CD8-positive, alpha-beta memory T cell (primary cell): ENCODE measurements around the gene UBE2G2. TPM values are rescaled to one million over a fixed set of nuclear protein-coding genes. Genes with fewer than 3 reads are reported as not detected.

Experiments
- CTCF ChIA-PET: fragments of 350-600 bp; sonication (Branson Sonifier 250); formaldehyde crosslinking; loops from one replicate; lab custom pipeline; 2021; ENCODE audit warnings: antibody characterized with exemption; lab: Charles Lee
- POLR2A ChIA-PET: fragments of 350-600 bp; sonication (Branson Sonifier 250); formaldehyde crosslinking; loops from one replicate; lab custom pipeline; 2021; ENCODE audit warnings: antibody characterized with exemption; lab: Charles Lee
- DNase-seq, 5 donors: peaks; one replicate each; pipeline versions ENCODE4 v3.0.0 to v3.0.0-alpha.2; 2020 to 2022; ENCODE audit warnings: mixed read lengths in 1 of 5
- H3K27ac ChIP-seq: one replicate; pipeline ENCODE4 v1.7.0; 2013; ENCODE audit warnings: low read depth, mild to moderate bottlenecking, low read length, moderate library complexity
- H3K27me3 ChIP-seq: 2 replicates; pipeline ENCODE4 v1.7.0; 2013; ENCODE audit warnings: low read length, mild to moderate bottlenecking; ENCODE audit not compliant: insufficient read depth, poor library complexity, severe bottlenecking
- H3K36me3 ChIP-seq: 2 replicates; pipeline ENCODE4 v1.7.0; 2013; ENCODE audit warnings: mild to moderate bottlenecking, low read length, moderate library complexity; ENCODE audit not compliant: insufficient read depth
- H3K4me1 ChIP-seq: 2 replicates; pipeline ENCODE4 v1.7.0; 2013; ENCODE audit warnings: mild to moderate bottlenecking, low read length, moderate library complexity; ENCODE audit not compliant: insufficient read depth
- H3K4me3 ChIP-seq: 2 replicates; pipeline ENCODE4 v1.7.0; 2013; ENCODE audit warnings: mild to moderate bottlenecking, low read length
- H3K9me3 ChIP-seq: 2 replicates; pipeline ENCODE4 v1.7.0; 2013; ENCODE audit warnings: mild to moderate bottlenecking, low read length
- H3K27ac Mint-ChIP-seq, 8 donors: one replicate each; pipeline ENCODE4 v1.8.0; 2020 to 2021; ENCODE audit warnings: mixed read lengths in 8 of 8, mild to moderate bottlenecking in 6 of 8, inconsistent platforms in 3 of 8, moderate library complexity in 3 of 8
- H3K27me3 Mint-ChIP-seq, 2 donors: one replicate each; pipeline ENCODE4 v1.8.0; 2020 to 2021; ENCODE audit warnings: mixed read lengths in 2 of 2, mild to moderate bottlenecking in 1 of 2, moderate library complexity in 1 of 2
- H3K36me3 Mint-ChIP-seq, 3 donors: one replicate each; pipeline ENCODE4 v1.8.0; 2020 to 2021; ENCODE audit warnings: mixed read lengths in 3 of 3, inconsistent platforms in 1 of 3, mild to moderate bottlenecking in 1 of 3
- H3K4me1 Mint-ChIP-seq, 3 donors: one replicate each; pipeline ENCODE4 v1.8.0; 2020 to 2021; ENCODE audit warnings: mixed read lengths in 3 of 3, inconsistent platforms in 1 of 3, mild to moderate bottlenecking in 1 of 3
- H3K4me3 Mint-ChIP-seq, 7 donors: one replicate each; pipeline ENCODE4 v1.8.0; 2020 to 2021; ENCODE audit warnings: mixed read lengths in 7 of 7, mild to moderate bottlenecking in 6 of 7, moderate library complexity in 4 of 7, inconsistent platforms in 2 of 7
- H3K9me3 Mint-ChIP-seq, 5 donors: one replicate each; pipeline ENCODE4 v1.8.0; 2020 to 2022; ENCODE audit warnings: mixed read lengths in 5 of 5, mild to moderate bottlenecking in 3 of 5, moderate library complexity in 2 of 5, inconsistent platforms in 1 of 5
- polyA plus RNA-seq: library from polyadenylated mRNA; unstranded; fragments of 300-500 nt; fragmentation: Illumina TruSeq; gene quantifications from one replicate; pipeline ENCODE4 v1.2.3, GENCODE V29; 2021
- total RNA-seq, 2 experiments: library from RNA; stranded (reverse); gene quantifications; one replicate each; pipeline ENCODE4 v1.2.3, GENCODE V29; 2021

The UBE2G2 gene
- total and polyA plus RNA-seq, 3 experiments from 2014 or later = 60.1 to 116 (median 112) TPM

GRCh38 chr21:44822484-44823178 is 21.0 kb upstream of the UBE2G2 start:
- H3K36me3 Mint-ChIP-seq = peaks cover 0 to 5% (median 3%) of the 10 kb centered on the region in 3 donors
- peaks cover 0 to 6% of the 10 kb centered on the region in 2 donors for H3K27me3 Mint-ChIP-seq
- Histone ChIP-seq H3K27me3 (no peaks in the 10 kb centered on the region), H3K4me1 (no peaks in the 10 kb centered on the region), H3K27ac (no peak overlapping the region), H3K36me3 (no peaks in the 10 kb centered on the region), H3K4me3 (no peak overlapping the region), H3K9me3 (no peaks in the 10 kb centered on the region)
- peaks cover 16 to 34% (median 24%) of the 10 kb centered on the region in 5 donors for H3K9me3 Mint-ChIP-seq
- POLR2A ChIA-PET = interaction anchor here (1.6 kb wide), 1 partner anchor 51 kb away, joined by 6 read pairs; the partner anchor contains the start of gene PTTG1IP
- CTCF ChIA-PET = interaction anchor here (0.8 to 2.1 kb wide), 2 partner anchors 30 to 109 kb away, joined by 3 to 6 read pairs; no protein-coding TSS in a partner anchor
- no peak overlapping the region for H3K27ac Mint-ChIP-seq
- peaks cover 0 to 4% (median 0%) of the 10 kb centered on the region in 3 donors for H3K4me1 Mint-ChIP-seq
- H3K4me3 Mint-ChIP-seq = peak overlapping the region in 1 of 7 donors; percentile 43
- no peak for DNase-seq

DNA sequence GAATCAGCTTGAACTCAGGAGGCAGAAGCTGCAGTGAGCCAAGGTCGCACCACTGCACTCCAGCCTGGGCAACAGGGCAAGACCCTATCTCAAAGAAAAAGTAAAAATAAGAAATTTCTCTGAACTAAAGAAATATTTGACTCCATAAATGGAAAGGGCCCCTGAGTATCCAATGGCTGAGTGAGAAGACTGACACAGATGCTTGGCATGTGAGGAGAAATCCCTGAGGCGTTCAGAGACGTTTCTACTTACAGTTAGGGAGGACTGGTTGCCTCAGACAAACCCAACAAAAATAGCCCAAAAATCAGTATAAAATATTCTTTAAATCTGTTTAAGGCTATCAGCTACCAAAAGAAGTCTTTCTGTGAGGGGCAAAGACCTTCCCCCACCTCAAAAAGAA is 19.2 kb upstream of the UBE2G2 start:
- Mint-ChIP-seq H3K27ac (peak overlapping the region in 1 of 8 donors; percentile 71), H3K27me3 (no peaks in the 10 kb centered on the region), H3K4me3 (peak overlapping the region in 2 of 7 donors; percentile 47 to 61), H3K9me3 (peaks cover 12 to 28% (median 18%) of the 10 kb centered on the region in 5 donors), H3K36me3 (peaks cover 0 to 3% (median 0%) of the 10 kb centered on the region in 3 donors), H3K4me1 (peaks cover 5 to 12% (median 11%) of the 10 kb centered on the region in 3 donors)
- DNase-seq = no peak
- Histone ChIP-seq H3K36me3 (no peaks in the 10 kb centered on the region), H3K4me1 (peaks cover 11% of the 10 kb centered on the region), H3K9me3 (no peaks in the 10 kb centered on the region), H3K27ac (no peak overlapping the region), H3K27me3 (no peaks in the 10 kb centered on the region), H3K4me3 (no peak overlapping the region)
- CTCF ChIA-PET = interaction anchor here (2.1 kb wide), 1 partner anchor 28 kb away, joined by 6 read pairs; no protein-coding TSS in a partner anchor
- POLR2A ChIA-PET = no interaction called here

GRCh38 chr21:44819283-44820243 is 17.9 kb upstream of the UBE2G2 start:
- Mint-ChIP-seq H3K4me1 (peaks cover 7 to 19% (median 13%) of the 10 kb centered on the region in 3 donors), H3K9me3 (peaks cover 12 to 28% (median 18%) of the 10 kb centered on the region in 5 donors), H3K4me3 (peak overlapping the region; percentile 62 to 85 (median 70)), H3K36me3 (peaks cover 0 to 3% (median 2%) of the 10 kb centered on the region in 3 donors), H3K27ac (peak overlapping the region; percentile 27 to 84 (median 68)), H3K27me3 (no peaks in the 10 kb centered on the region)
- H3K36me3 ChIP-seq = no peaks in the 10 kb centered on the region
- no peaks in the 10 kb centered on the region for H3K9me3 ChIP-seq
- peaks cover 11% of the 10 kb centered on the region for H3K4me1 ChIP-seq
- H3K27ac ChIP-seq = no peak overlapping the region
- CTCF ChIA-PET = no interaction called here
- POLR2A ChIA-PET = no interaction called here
- no peak overlapping the region for H3K4me3 ChIP-seq
- DNase-seq = no peak
- no peaks in the 10 kb centered on the region for H3K27me3 ChIP-seq

DNA sequence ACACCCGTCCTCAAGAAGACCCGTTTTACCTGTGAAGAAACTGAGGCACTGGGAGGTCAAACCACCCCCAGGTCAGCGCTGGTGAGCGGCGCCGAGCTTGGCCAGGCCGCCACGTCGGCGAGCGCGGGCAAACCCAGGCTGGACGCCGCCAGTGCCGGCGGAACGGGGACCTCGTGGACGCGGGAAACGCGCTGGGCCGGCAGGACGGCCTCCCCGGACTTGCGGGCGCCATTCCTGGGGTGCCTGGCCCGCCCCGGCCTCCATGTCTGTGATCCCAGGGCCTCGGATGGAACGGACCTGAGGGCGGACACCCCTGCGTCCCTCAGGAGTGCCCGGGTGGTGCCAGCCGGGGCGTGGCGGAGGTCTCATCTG is 17.0 kb upstream of the UBE2G2 start:
- Mint-ChIP-seq H3K9me3 (peaks cover 11 to 26% (median 16%) of the 10 kb centered on the region in 5 donors), H3K27ac (peak overlapping the region in 5 of 8 donors; percentile 26 to 84 (median 70)), H3K27me3 (no peaks in the 10 kb centered on the region), H3K4me1 (peaks cover 7 to 19% (median 12%) of the 10 kb centered on the region in 3 donors), H3K4me3 (peak overlapping the region; percentile 62 to 85 (median 70)), H3K36me3 (peaks cover 0 to 3% (median 1%) of the 10 kb centered on the region in 3 donors)
- Histone ChIP-seq H3K36me3 (no peaks in the 10 kb centered on the region), H3K9me3 (no peaks in the 10 kb centered on the region), H3K27ac (peak overlapping the region; percentile 80), H3K27me3 (no peaks in the 10 kb centered on the region), H3K4me3 (peak overlapping the region; percentile 22), H3K4me1 (peaks cover 11% of the 10 kb centered on the region)
- DNase-seq = peak in 1 of 5 donors; percentile 5
- ChIA-PET CTCF (no interaction called here), POLR2A (interaction anchor here (1.6 kb wide), 1 partner anchor 55 kb away, joined by 25 read pairs; the partner anchor contains the start of gene PTTG1IP)

DNA sequence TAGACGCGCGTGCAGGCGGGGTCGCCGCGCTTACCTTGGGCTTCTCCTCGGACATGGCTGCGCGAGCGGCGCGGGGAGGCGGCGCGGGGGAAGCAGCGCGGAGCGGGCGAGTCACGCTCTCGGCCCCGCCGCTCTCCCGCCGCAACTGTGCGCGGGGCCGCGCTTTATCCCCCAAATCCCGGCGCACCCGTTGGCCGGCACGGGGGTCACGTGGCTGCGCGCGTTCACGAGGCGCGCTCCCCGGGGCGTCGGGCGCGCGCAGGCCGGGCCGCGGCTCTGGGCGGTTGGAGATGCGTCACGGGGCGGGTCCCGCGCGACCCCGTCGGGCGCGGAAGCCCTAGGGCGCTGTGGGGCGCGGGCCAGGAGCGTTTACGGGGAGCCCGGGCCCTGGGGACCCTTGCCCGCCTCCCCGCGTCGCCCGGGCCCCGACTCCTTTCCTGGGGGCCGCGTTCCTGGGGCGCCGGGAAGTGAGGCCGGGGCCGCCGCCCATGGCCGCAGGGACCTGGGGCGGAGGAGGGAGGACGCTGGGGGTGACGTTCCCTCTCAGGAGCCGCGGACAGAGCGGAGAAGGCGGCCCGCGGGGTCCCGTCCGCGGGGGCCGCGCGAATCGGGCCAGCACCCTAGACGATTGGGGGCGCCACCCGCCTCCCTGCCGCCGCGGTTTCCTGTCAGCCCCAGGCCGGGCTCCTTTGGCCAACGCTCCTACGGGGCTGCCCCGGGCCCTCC is 16.5 kb upstream of the UBE2G2 start, which contains the start of gene SUMO3:
TSS of gene SUMO3 (minus strand) at position 149 of the 726 bp plus-strand sequence. CDS start at position 55, 94 bp downstream.
- Histone ChIP-seq H3K27ac (peak within 1 kb of the TSS; percentile 80), H3K9me3 (no peaks in the 10 kb centered on the region), H3K4me1 (peaks cover 11% of the 10 kb centered on the region), H3K27me3 (no peaks in the 10 kb centered on the region), H3K36me3 (no peaks in the 10 kb centered on the region), H3K4me3 (peak within 1 kb of the TSS; percentile 62)
- peak; percentile 75 to 92 (median 90) for DNase-seq
- H3K9me3 Mint-ChIP-seq = peaks cover 7 to 21% (median 12%) of the 10 kb centered on the region in 5 donors
- H3K36me3 Mint-ChIP-seq = peaks cover 0 to 8% (median 0%) of the 10 kb centered on the region in 3 donors
- peak within 1 kb of the TSS in 6 of 8 donors; percentile 26 to 84 (median 62) for H3K27ac Mint-ChIP-seq
- H3K27me3 Mint-ChIP-seq = no peaks in the 10 kb centered on the region
- H3K4me1 Mint-ChIP-seq = peaks cover 7 to 19% (median 9%) of the 10 kb centered on the region in 3 donors
- H3K4me3 Mint-ChIP-seq = peak within 1 kb of the TSS; percentile 62 to 85 (median 70)
- ChIA-PET POLR2A (interaction anchor here (0.5 to 1.6 kb wide), 9 partner anchors 17 to 406 kb away, joined by 3 to 25 read pairs (median 3); partner anchors contain the start of genes ITGB2, PTTG1IP and UBE2G2), CTCF (no interaction called here)

- Histone ChIP-seq H3K27me3 (no peaks in the 10 kb centered on the region), H3K27ac (no peak overlapping the region), H3K4me1 (peaks cover 11% of the 10 kb centered on the region), H3K36me3 (no peaks in the 10 kb centered on the region), H3K4me3 (peak overlapping the region; percentile 62), H3K9me3 (no peaks in the 10 kb centered on the region)
- H3K36me3 Mint-ChIP-seq = peaks cover 0 to 12% (median 0%) of the 10 kb centered on the region in 3 donors
- H3K27ac Mint-ChIP-seq = no peak overlapping the region
- POLR2A ChIA-PET = interaction anchor here (0.5 to 1.6 kb wide), 12 partner anchors 12 to 662 kb away, joined by 3 to 25 read pairs (median 3); partner anchors contain the start of genes ITGB2, PTTG1IP and UBE2G2
- CTCF ChIA-PET = interaction anchor here (0.6 kb wide), 1 partner anchor 56 kb away, joined by 3 read pairs; the partner anchor contains the start of gene PTTG1IP
- peak; percentile 89 to 95 (median 92) for DNase-seq
- peaks cover 8 to 23% (median 9%) of the 10 kb centered on the region in 3 donors for H3K4me1 Mint-ChIP-seq
- peaks cover 2 to 16% (median 8%) of the 10 kb centered on the region in 5 donors for H3K9me3 Mint-ChIP-seq
- peak overlapping the region; percentile 50 to 85 (median 60) for H3K4me3 Mint-ChIP-seq
- no peaks in the 10 kb centered on the region for H3K27me3 Mint-ChIP-seq
Measured at GRCh38 chr21:44817506-44817880, 15.9 kb upstream of the UBE2G2 start.
